Thyroid gland (tissue), 4 donors: ENCODE measurements around the gene GTF2H1.

ENCODE experiments used
- POLR2A ChIP-seq, 2 donors: fragments of 450-650 bp; IDR thresholded peaks; one replicate each; pipeline ENCODE4 v1.6.1; 2017; ENCODE audit warnings: antibody characterized with exemption in 2 of 2, mild to moderate bottlenecking in 2 of 2, moderate library complexity in 1 of 2
- TF ChIP-seq, protein P1 (sequence below), 6 experiments: fragments of 200-600 bp in 3 of 6; fragments of 450-650 bp in 3 of 6; sonication (generic) in 3 of 6; IDR thresholded peaks; one replicate each; pipeline ENCODE4 v1.5.1; 2016 to 2019; ENCODE audit warnings: antibody characterized with exemption in 6 of 6, mild to moderate bottlenecking in 2 of 6, inconsistent platforms in 1 of 6, moderate library complexity in 1 of 6

DNA sequence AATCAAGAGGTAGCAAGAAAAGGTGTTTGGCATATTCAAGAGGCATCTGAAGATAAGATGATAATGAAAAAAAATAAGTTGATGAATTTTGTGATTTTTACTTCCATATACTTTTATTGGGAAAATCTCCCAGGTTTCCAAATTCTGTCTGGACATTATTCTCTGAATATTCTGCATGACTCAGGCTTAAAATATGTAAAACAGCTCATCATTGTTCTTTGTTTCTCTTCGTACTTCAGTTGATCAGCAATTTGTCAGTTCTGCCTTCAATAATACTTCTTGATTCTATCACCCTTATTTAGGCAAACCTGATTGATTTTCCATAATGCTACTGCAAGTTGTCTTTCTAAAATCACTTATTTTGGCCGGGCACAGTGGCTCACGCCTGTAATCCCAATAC, 30.2 kb downstream of the GTF2H1 start:
- no peak for TF ChIP-seq POLR2A (IDR thresholded peaks at IDR 0.05)
- TF ChIP-seq, protein P1, sequence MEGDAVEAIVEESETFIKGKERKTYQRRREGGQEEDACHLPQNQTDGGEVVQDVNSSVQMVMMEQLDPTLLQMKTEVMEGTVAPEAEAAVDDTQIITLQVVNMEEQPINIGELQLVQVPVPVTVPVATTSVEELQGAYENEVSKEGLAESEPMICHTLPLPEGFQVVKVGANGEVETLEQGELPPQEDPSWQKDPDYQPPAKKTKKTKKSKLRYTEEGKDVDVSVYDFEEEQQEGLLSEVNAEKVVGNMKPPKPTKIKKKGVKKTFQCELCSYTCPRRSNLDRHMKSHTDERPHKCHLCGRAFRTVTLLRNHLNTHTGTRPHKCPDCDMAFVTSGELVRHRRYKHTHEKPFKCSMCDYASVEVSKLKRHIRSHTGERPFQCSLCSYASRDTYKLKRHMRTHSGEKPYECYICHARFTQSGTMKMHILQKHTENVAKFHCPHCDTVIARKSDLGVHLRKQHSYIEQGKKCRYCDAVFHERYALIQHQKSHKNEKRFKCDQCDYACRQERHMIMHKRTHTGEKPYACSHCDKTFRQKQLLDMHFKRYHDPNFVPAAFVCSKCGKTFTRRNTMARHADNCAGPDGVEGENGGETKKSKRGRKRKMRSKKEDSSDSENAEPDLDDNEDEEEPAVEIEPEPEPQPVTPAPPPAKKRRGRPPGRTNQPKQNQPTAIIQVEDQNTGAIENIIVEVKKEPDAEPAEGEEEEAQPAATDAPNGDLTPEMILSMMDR (IDR thresholded peaks at IDR 0.05): no peak
